ENCODE measurements around the gene LSMEM2. TPM values are rescaled to one million over a fixed set of nuclear protein-coding genes. Genes with fewer than 3 reads are reported as not detected.

LSMEM2 gene
- total and polyA plus RNA-seq, 9 of the 15 experiments (the other 6 are each of a cell fraction or from before 2014, with no cell fraction given) = not detected

DNA sequence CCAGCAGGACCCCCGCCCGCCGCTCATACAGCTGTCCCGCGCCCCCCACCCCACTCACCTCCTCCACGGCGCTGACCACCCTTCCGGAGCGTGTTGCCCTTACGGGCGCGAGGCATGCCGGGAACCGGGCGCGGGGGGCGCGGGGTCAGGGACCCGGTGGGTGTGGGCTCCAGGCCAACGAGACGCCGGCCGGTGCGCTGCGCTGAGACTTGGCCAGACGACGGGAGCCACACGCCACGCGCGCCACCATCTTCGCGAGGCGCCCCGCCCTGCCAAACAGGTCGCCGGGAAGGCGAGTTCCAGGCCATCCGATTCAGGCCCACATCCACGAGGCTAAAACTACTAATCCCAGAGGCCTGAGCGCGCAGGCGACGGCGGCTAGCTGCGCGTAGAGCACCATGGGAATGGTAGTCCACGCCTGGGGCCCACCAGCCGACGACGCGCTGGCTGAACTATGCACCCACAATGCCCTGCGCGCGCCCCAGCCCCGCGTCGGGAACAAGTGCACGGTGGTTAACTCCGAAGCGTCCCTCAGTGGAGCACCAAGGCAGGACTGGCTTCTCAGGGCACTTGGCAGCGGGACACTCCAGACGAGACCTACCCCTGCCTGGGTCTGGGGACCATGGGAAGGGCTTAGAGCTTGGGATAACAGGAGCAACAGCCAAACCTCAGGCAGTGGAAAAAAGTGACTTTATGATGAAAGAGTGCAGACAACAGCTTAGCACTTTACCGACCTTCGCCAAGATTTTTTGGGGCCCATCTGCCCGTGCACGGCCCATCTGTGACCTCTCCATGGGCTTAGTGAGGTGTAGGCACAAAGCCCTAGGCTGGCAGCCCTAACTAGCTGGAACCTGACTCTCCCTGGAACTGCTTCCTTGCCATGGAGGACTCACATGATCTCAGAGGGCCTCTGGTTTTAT lies 13.5 kb downstream of the LSMEM2 start, which contains the start of gene IFRD2 (continued):
- TF ChIP-seq, protein P1, sequence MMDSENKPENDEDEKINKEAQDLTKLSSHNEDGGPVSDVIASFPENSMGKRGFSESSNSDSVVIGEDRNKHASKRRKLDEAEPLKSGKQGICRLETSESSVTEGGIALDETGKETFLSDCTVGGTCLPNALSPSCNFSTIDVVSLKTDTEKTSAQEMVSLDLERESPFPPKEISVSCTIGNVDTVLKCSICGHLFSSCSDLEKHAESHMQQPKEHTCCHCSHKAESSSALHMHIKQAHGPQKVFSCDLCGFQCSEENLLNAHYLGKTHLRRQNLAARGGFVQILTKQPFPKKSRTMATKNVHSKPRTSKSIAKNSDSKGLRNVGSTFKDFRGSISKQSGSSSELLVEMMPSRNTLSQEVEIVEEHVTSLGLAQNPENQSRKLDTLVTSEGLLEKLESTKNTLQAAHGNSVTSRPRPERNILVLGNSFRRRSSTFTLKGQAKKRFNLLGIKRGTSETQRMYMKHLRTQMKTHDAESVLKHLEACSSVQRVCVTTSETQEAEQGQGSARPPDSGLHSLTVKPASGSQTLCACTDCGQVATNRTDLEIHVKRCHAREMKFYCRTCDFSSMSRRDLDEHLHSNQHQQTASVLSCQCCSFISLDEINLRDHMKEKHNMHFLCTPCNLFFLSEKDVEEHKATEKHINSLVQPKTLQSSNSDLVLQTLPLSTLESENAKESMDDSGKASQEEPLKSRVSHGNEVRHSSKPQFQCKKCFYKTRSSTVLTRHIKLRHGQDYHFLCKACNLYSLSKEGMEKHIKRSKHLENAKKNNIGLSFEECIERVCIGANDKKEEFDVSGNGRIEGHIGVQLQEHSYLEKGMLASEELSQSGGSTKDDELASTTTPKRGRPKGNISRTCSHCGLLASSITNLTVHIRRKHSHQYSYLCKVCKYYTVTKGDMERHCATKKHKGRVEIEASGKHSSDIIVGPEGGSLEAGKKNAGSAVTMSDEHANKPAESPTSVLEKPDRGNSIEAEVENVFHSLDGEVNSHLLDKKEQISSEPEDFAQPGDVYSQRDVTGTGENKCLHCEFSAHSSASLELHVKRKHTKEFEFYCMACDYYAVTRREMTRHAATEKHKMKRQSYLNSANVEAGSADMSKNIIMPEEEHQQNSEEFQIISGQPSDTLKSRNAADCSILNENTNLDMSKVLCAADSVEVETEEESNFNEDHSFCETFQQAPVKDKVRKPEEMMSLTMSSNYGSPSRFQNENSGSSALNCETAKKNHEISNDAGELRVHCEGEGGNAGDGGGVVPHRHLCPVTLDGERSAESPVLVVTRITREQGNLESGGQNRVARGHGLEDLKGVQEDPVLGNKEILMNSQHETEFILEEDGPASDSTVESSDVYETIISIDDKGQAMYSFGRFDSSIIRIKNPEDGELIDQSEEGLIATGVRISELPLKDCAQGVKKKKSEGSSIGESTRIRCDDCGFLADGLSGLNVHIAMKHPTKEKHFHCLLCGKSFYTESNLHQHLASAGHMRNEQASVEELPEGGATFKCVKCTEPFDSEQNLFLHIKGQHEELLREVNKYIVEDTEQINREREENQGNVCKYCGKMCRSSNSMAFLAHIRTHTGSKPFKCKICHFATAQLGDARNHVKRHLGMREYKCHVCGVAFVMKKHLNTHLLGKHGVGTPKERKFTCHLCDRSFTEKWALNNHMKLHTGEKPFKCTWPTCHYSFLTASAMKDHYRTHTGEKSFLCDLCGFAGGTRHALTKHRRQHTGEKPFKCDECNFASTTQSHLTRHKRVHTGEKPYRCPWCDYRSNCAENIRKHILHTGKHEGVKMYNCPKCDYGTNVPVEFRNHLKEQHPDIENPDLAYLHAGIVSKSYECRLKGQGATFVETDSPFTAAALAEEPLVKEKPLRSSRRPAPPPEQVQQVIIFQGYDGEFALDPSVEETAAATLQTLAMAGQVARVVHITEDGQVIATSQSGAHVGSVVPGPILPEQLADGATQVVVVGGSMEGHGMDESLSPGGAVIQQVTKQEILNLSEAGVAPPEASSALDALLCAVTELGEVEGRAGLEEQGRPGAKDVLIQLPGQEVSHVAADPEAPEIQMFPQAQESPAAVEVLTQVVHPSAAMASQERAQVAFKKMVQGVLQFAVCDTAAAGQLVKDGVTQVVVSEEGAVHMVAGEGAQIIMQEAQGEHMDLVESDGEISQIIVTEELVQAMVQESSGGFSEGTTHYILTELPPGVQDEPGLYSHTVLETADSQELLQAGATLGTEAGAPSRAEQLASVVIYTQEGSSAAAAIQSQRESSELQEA (IDR thresholded peaks at IDR 0.05; ENCODE audit: low read depth) = peak; percentile 78
- peak; percentile 66 for TF ChIP-seq NFIC (IDR thresholded peaks at IDR 0.05)
- TF ChIP-seq U2AF2 (optimal IDR thresholded peaks at IDR 0.05; ENCODE audit: low read depth, low read length) = no peak
- peak; percentile 74 for TF ChIP-seq POU5F1 (IDR thresholded peaks at IDR 0.05; ENCODE audit: borderline replicate concordance, low read depth, low read length, partially characterized antibody)
- TF ChIP-seq PHF8 (IDR thresholded peaks at IDR 0.05; ENCODE audit: borderline replicate concordance, low read length) = peak; percentile 62; the same call in 1 of the 2 replicates
- TF ChIP-seq TAF9B (IDR thresholded peaks at IDR 0.05; ENCODE audit: partially characterized antibody) = peak; percentile 15
- TF ChIP-seq C11orf30 (IDR thresholded peaks at IDR 0.05; ENCODE audit: low read depth) = peak; percentile 88
- TF ChIP-seq MXI1 (IDR thresholded peaks at IDR 0.05; ENCODE audit: low read depth, low read length) = peak; percentile 90
- TF ChIP-seq ZFX (CRISPR knock-in tag; IDR thresholded peaks at IDR 0.05) = peak; percentile 72
- peak; percentile 52; the same call in 1 of the 2 replicates for TF ChIP-seq NR4A1 (CRISPR knock-in tag; IDR thresholded peaks at IDR 0.05)
- TF ChIP-seq NR4A1 (tag; IDR thresholded peaks at IDR 0.05) = peak; percentile 85
- TF ChIP-seq ZNF644 (tag; IDR thresholded peaks at IDR 0.05; ENCODE audit: low read depth) = peak; percentile 99
- TF ChIP-seq CBFA2T2 (conservative IDR thresholded peaks at IDR 0.05) = no peak
- no peak for TF ChIP-seq NFE2L1 (tag; IDR thresholded peaks at IDR 0.05; ENCODE audit: borderline replicate concordance, low read depth)
- TF ChIP-seq MAFK (IDR thresholded peaks at IDR 0.05; ENCODE audit: low read length) = no peak
- no peak for TF ChIP-seq EP300 (IDR thresholded peaks at IDR 0.05; ENCODE audit: low read length)
- TF ChIP-seq SRSF1 (IDR thresholded peaks at IDR 0.05; ENCODE audit: low read depth, low read length) = no peak
- TF ChIP-seq RNF2 (IDR thresholded peaks at IDR 0.05) = peak; percentile 91
- TF ChIP-seq GATAD2B (IDR thresholded peaks at IDR 0.05; ENCODE audit: borderline replicate concordance) = no peak
- TF ChIP-seq ELF4 (CRISPR knock-in tag; IDR thresholded peaks at IDR 0.05) = peak; percentile 73
- TF ChIP-seq HCFC1 (IDR thresholded peaks at IDR 0.05; ENCODE audit: low read depth, low read length) = peak; percentile 100
